H1 (cell line): ENCODE results near the gene PGAM1. TPM values are rescaled to one million over a fixed set of nuclear protein-coding genes. Genes with fewer than 3 reads are reported as not detected.

ENCODE experiments used
- CTCF ChIA-PET: fragments of 300-600 bp; sonication (Branson Sonifier 250); formaldehyde crosslinking; loops from one replicate; lab custom pipeline; 2021; ENCODE audit not compliant: partially characterized antibody; lab: Charles Lee
- POLR2A ChIA-PET: fragments of 300-600 bp; sonication (Branson Sonifier 250); formaldehyde crosslinking; loops from one replicate; lab custom pipeline; 2021; ENCODE audit warnings: inconsistent platforms; ENCODE audit not compliant: partially characterized antibody; lab: Charles Lee
- DNase-seq, 2 experiments: peaks; one replicate each; pipeline versions ENCODE4 v3.0.0 to v3.0.0-alpha.2; 2010 to 2022; ENCODE audit warnings: low spot score in 2 of 2, low read depth in 1 of 2, mixed read lengths in 1 of 2
- FAIRE-seq: peaks from 2 replicates; lab custom pipeline; 2011; peaks lifted over from hg19 to GRCh38; lab: Jason Lieb, UNC
- H2AFZ ChIP-seq: 2 replicates; pipeline ENCODE4 v1.8.1; 2012; ENCODE audit warnings: low read length, inconsistent platforms
- H2AK5ac ChIP-seq: 2 replicates; pipeline ENCODE4 v1.6.1; 2013; ENCODE audit warnings: low read depth, low read length
- H2BK120ac ChIP-seq: replicated peaks from 2 replicates; pipeline ENCODE3; 2013; ENCODE audit warnings: low read depth, low read length, inconsistent platforms
- H2BK12ac ChIP-seq: 2 replicates; pipeline ENCODE4 v1.6.1; 2013; ENCODE audit warnings: low read depth, low read length
- H2BK15ac ChIP-seq: 2 replicates; pipeline ENCODE4 v1.6.1; 2013; ENCODE audit warnings: low read length
- H2BK20ac ChIP-seq: 2 replicates; pipeline ENCODE4 v1.6.1; 2013; ENCODE audit warnings: low read length
- H2BK5ac ChIP-seq: 2 replicates; pipeline ENCODE4 v1.6.1; 2013; ENCODE audit warnings: low read depth, low read length
- H3K14ac ChIP-seq: 2 replicates; pipeline ENCODE4 v1.6.1; 2013; ENCODE audit warnings: inconsistent platforms; ENCODE audit not compliant: insufficient read length
- H3K18ac ChIP-seq: 2 replicates; pipeline ENCODE4 v1.6.1; 2013; ENCODE audit warnings: low read length; ENCODE audit errors: extremely low read depth
- H3K23ac ChIP-seq: 2 replicates; pipeline ENCODE4 v1.6.1; 2013; ENCODE audit warnings: inconsistent platforms; ENCODE audit not compliant: insufficient read length
- H3K23me2 ChIP-seq: 2 replicates; pipeline ENCODE4 v1.6.1; 2013; ENCODE audit warnings: low read depth, low read length
- H3K27ac ChIP-seq: 2 replicates; pipeline ENCODE4 v1.6.1; 2011; ENCODE audit warnings: low read depth, low read length, inconsistent platforms
- H3K27me3 ChIP-seq, 4 experiments: replicated peaks in 1 of 4; 1 replicate in 1 of 4; 2 replicates in 3 of 4; pipeline versions ENCODE4 v1.6.1 to v1.8.1; 2011 to 2013; ENCODE audit warnings: low read length in 3 of 4, mild to moderate bottlenecking in 3 of 4, inconsistent platforms in 2 of 4, mixed read lengths in 2 of 4, moderate library complexity in 1 of 4; ENCODE audit not compliant: control insufficient read depth in 3 of 4, insufficient read depth in 3 of 4; ENCODE audit errors: extremely low read depth in 1 of 4
- H3K36me3 ChIP-seq, 4 experiments: 2 replicates each; pipeline versions ENCODE4 v1.6.1 to v1.8.1; 2011 to 2013; ENCODE audit warnings: mild to moderate bottlenecking in 4 of 4, low read length in 3 of 4, moderate library complexity in 2 of 4, control low read depth in 1 of 4, inconsistent platforms in 1 of 4; ENCODE audit not compliant: insufficient read depth in 4 of 4, control insufficient read depth in 2 of 4
- H3K4ac ChIP-seq: replicated peaks from 2 replicates; pipeline ENCODE3; 2013; ENCODE audit warnings: low read length, low read depth, mixed read lengths, inconsistent platforms; ENCODE audit not compliant: insufficient read length
- H3K4me1 ChIP-seq, 4 experiments: replicated peaks in 1 of 4; 1 replicate in 1 of 4; 2 replicates in 3 of 4; pipeline versions ENCODE4 v1.6.1 to v1.8.1; 2011 to 2013; ENCODE audit warnings: low read length in 3 of 4, inconsistent platforms in 2 of 4, mixed read lengths in 1 of 4; ENCODE audit not compliant: insufficient read depth in 4 of 4, control insufficient read depth in 3 of 4
- H3K4me2 ChIP-seq, 2 experiments: 2 replicates each; pipeline versions ENCODE4 v1.6.1 to v1.8.1; 2011 to 2013; ENCODE audit warnings: low read depth in 2 of 2, low read length in 2 of 2, control low read depth in 1 of 2, inconsistent platforms in 1 of 2, mild to moderate bottlenecking in 1 of 2; ENCODE audit not compliant: insufficient read depth in 1 of 2
- H3K4me3 ChIP-seq, 4 experiments: fragments of 200-600, 300-600 bp in 1 of 4; sonication (generic), shearing (Covaris generic), sonication (Bioruptor Twin) in 1 of 4; 2 replicates each; pipeline versions ENCODE4 v1.5.1 to v1.8.1; 2011 to 2016; ENCODE audit warnings: low read length in 4 of 4, low read depth in 3 of 4, control low read depth in 2 of 4, inconsistent platforms in 2 of 4, mild to moderate bottlenecking in 2 of 4, mixed read lengths in 1 of 4, moderate library complexity in 1 of 4; ENCODE audit not compliant: insufficient read depth in 2 of 4; ENCODE audit errors: extremely low read depth in 1 of 4
- H3K56ac ChIP-seq: replicated peaks from 2 replicates; pipeline ENCODE3; 2013; ENCODE audit warnings: low read depth, mild to moderate bottlenecking, mixed read lengths, low read length, inconsistent platforms; ENCODE audit not compliant: insufficient read length
- H3K79me1 ChIP-seq: 2 replicates; pipeline ENCODE4 v1.6.1; 2013; ENCODE audit warnings: low read depth, low read length, control low read depth
- H3K79me2 ChIP-seq, 2 experiments: 2 replicates each; pipeline versions ENCODE4 v1.6.1 to v1.8.1; 2012 to 2013; ENCODE audit warnings: low read length in 2 of 2, mild to moderate bottlenecking in 2 of 2, inconsistent platforms in 1 of 2; ENCODE audit not compliant: insufficient read depth in 2 of 2, control insufficient read depth in 1 of 2
- H3K9ac ChIP-seq, 4 experiments: replicated peaks in 1 of 4; 1 replicate in 1 of 4; 2 replicates in 3 of 4; pipeline versions ENCODE4 v1.6.1 to v1.8.1; 2011 to 2013; ENCODE audit warnings: low read depth in 3 of 4, low read length in 3 of 4, control low read depth in 2 of 4, mild to moderate bottlenecking in 2 of 4, moderate library complexity in 2 of 4, inconsistent platforms in 1 of 4; ENCODE audit errors: extremely low read depth in 1 of 4
- H3K9me3 ChIP-seq, 2 experiments: 2 replicates each; pipeline versions ENCODE4 v1.6.1 to v1.8.1; 2012 to 2013; ENCODE audit warnings: mild to moderate bottlenecking in 2 of 2, moderate library complexity in 2 of 2, control low read depth in 1 of 2, inconsistent platforms in 1 of 2, low read depth in 1 of 2, low read length in 1 of 2, mixed read lengths in 1 of 2; ENCODE audit not compliant: insufficient read depth in 2 of 2
- H4K20me1 ChIP-seq, 2 experiments: replicated peaks in 1 of 2; 2 replicates each; pipeline versions ENCODE3 to v1.8.1; 2011 to 2013; ENCODE audit warnings: inconsistent platforms in 2 of 2, low read length in 2 of 2, mild to moderate bottlenecking in 1 of 2; ENCODE audit not compliant: insufficient read depth in 2 of 2, control insufficient read depth in 1 of 2
- H4K5ac ChIP-seq: 2 replicates; pipeline ENCODE4 v1.6.1; 2013; ENCODE audit warnings: low read length, low read depth, mixed read lengths, inconsistent platforms; ENCODE audit not compliant: insufficient read length
- H4K8ac ChIP-seq: 2 replicates; pipeline ENCODE4 v1.8.0; 2013; ENCODE audit warnings: mild to moderate bottlenecking, moderate library complexity, low read length, inconsistent platforms; ENCODE audit not compliant: insufficient read depth; ENCODE audit errors: extremely low read depth
- H4K91ac ChIP-seq: replicated peaks from 2 replicates; pipeline ENCODE3; 2013; ENCODE audit warnings: low read length, mixed read lengths, inconsistent platforms; ENCODE audit not compliant: insufficient read length
- CEBPB ChIP-seq: IDR thresholded peaks from 2 replicates; pipeline ENCODE4 v1.6.1; 2012; ENCODE audit warnings: low read depth, low read length
- KDM4A ChIP-seq: IDR thresholded peaks from one replicate; pipeline ENCODE4 v1.7.1; 2012; ENCODE audit warnings: low read depth, mild to moderate bottlenecking, moderate library complexity, low read length, inconsistent platforms; ENCODE audit not compliant: severe bottlenecking
- SIN3A ChIP-seq, 2 experiments: IDR thresholded peaks in 1 of 2; conservative IDR thresholded peaks in 1 of 2; 2 replicates each; pipeline ENCODE4 v1.6.1; 2011 to 2012; ENCODE audit warnings: low read length in 2 of 2, improper control_type of control experiment in 1 of 2, low read depth in 1 of 2, mild to moderate bottlenecking in 1 of 2
- WGBS, 2 experiments: shearing (Covaris generic) in 1 of 2; methylation state at CpG; one replicate each; pipeline versions ENCODE4 v1.1.6 to v1.1.7; 2013 to 2015; ENCODE audit warnings: low lambda C conversion rate in 2 of 2, mixed read lengths in 2 of 2, inconsistent platforms in 1 of 2, low coverage in 1 of 2, missing lambda C conversion rate in 1 of 2; ENCODE audit not compliant: insufficient replicate concordance in 2 of 2, insufficient coverage in 1 of 2, insufficient read length in 1 of 2; ENCODE audit errors: extremely low coverage in 1 of 2, missing lambda C conversion rate in 1 of 2; 5-methylcytosine and 5-hydroxymethylcytosine counted together
- polyA plus RNA-seq, 7 experiments: library from polyadenylated mRNA; depleted of rRNA in 3 of 7; stranded (reverse) in 5 of 7; unstranded in 2 of 7; fragments of >200 nt in 5 of 7; fragments of 200-250 nt in 2 of 7; gene quantifications; 1 replicate in 5 of 7; 2 replicates in 1 of 7; 4 replicates in 1 of 7; pipeline versions ENCODE4 v1.2.1 to v1.2.3, GENCODE V29; 2011 to 2013; ENCODE audit warnings: missing spikeins in 2 of 7, mixed read lengths in 2 of 7
- total RNA-seq: library from RNA; stranded (reverse); fragmentation: NEBNext Ultra II Directional; extraction: Animal tissue kit (Norgen Biotek cat#: 25700); gene quantifications from 2 replicates; pipeline ENCODE4 v1.2.1, GENCODE V29; 2021

PGAM1 gene
- total and polyA plus RNA-seq, 2 of the 8 experiments (the other 6 are each of a cell fraction or from before 2014, with no cell fraction given) = 791 to 799 TPM

DNA sequence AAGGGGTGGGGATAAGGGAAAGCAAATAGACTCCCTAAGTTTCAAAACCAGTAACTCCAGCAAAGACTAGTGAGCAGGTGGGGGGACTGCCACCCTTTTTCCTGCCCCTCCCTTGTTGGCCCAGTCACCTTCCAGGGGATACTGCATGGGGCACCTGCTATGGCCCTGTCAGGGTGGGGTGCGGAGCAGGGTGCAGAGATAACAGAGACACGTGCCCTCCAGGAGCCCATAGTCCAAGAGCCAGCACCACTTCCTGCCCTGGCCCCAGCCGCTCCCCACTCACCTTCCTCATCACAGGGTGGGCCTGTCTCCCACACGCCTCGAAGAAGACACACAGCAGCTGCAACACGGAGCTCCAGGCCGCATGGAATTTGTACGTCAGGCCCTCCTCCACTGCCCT, 45.5 kb upstream of the PGAM1 start:
- Histone ChIP-seq H3K79me2 (no peaks in the 10 kb centered on the region), H2AFZ (no peak overlapping the region), H3K4me1 (no peaks in the 10 kb centered on the region), H3K18ac (no peak overlapping the region), H3K4me3 (no peak overlapping the region), H2BK12ac (no peak overlapping the region), H2BK15ac (no peak overlapping the region), H4K8ac (no peak overlapping the region), H4K91ac (no peak overlapping the region), H3K36me3 (peaks cover 2 to 48% (median 38%) of the 10 kb centered on the region in 4 experiments; a peak in 7 of 8 replicates), H3K23ac (no peak overlapping the region), H3K27me3 (no peaks in the 10 kb centered on the region), H4K20me1 (peaks cover 0 to 3% of the 10 kb centered on the region in 2 experiments), H2BK20ac (no peak overlapping the region), H4K5ac (no peak overlapping the region), H3K4me2 (no peak overlapping the region), H2AK5ac (no peak overlapping the region)
- WGBS, 2 experiments = 94% methylated on average over 8 of the region's 8 CpGs; no CpG with 5 or more reads in 1 of the 2 experiments
- CTCF ChIA-PET = no interaction called here
- TF ChIP-seq SIN3A (conservative IDR thresholded peaks at IDR 0.05 in 1 of 2, IDR thresholded peaks at IDR 0.05 in 1 of 2; ENCODE audit: low read depth in 1 of 2, low read length in 2 of 2) (no peak), CEBPB (no peak), KDM4A (no peak)
- TF ChIP-seq, all 59 proteins: peak for 0
- no peak overlapping the region for H3K4ac ChIP-seq
- H3K23me2 ChIP-seq = no peaks in the 10 kb centered on the region
- no peak overlapping the region for H2BK5ac ChIP-seq
- no peak for FAIRE-seq
- no peak overlapping the region for H3K27ac ChIP-seq
- no peak overlapping the region for H2BK120ac ChIP-seq
- no peak for DNase-seq
- POLR2A ChIA-PET = interaction anchor here (1.3 kb wide), 1 partner anchor 19 kb away, joined by 4 read pairs; no protein-coding TSS in a partner anchor
- no peaks in the 10 kb centered on the region for H3K79me1 ChIP-seq
- H3K9me3 ChIP-seq = no peaks in the 10 kb centered on the region
- no peak overlapping the region for H3K14ac ChIP-seq
- H3K9ac ChIP-seq = no peak overlapping the region
- H3K56ac ChIP-seq = no peak overlapping the region
